GM04504 (cell line): ENCODE results near the gene INSC.

Experiments
- DNase-seq: peaks from one replicate; pipeline ENCODE4 v3.0.0-alpha.2; 2012; ENCODE audit warnings: low read depth

The INSC gene

GRCh38 chr11:15289723-15290122 is 175.0 kb downstream of the INSC start:
- DNase-seq: no peak

DNA sequence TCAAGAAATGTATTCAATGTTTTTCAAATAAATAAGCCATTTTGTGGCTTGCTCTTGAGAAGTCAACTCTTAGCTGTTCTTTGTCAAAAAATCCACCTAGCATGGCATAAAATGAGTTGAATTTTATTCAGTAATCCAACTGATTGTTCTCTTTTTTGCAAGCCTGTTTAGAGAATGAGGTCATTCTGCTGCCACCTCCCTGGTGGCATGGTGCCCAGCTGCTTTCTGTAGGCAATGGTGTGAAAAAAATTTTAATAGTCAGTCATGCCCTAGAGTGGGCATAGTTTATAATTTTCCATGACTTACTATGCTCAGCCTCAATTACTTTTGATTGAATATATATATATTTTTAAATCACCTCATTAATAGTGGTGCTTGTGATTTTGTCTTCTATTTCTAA is 177.2 kb downstream of the INSC start:
- DNase-seq: no peak

DNA sequence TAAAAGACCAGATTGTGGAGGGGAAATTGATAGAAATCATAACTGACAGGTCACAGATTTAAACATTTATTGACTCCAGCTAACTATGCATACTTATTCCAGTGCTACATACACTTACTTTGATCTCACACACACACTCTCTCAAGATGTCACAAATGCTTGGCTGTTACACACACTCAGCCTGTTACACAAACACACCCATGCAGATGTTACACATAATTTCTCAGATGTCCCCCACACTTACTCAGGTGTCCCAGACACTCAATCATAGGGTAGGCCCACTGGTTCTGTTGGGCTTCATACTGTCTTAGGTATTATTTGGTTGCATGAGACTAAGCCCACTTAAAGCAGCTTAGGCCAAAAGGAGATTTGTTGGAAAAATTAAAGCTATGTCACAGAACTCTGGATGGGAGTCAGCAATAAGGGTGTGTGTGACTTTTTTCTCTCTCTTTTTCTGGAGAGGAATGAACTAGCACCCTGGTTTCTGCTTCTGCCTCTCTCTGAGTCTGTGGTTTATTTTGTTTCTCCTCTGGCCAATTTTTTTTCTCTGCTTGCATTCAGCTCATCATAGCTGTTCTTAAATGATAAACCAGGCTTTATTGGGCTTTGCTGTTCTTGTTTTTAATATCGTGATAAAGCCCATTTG is 179.4 kb downstream of the INSC start:
- DNase-seq: no peak

GRCh38 chr11:15295695-15296094 is 181.0 kb downstream of the INSC start:
- no peak for DNase-seq
